Prostate gland (tissue), 2 donors: ENCODE measurements around the gene FARS2. TPM values are rescaled to one million over a fixed set of nuclear protein-coding genes. Genes with fewer than 3 reads are reported as not detected.

Source experiments
- DNase-seq: peaks from one replicate; pipeline ENCODE4 v3.0.0-alpha.2; 2019; ENCODE audit warnings: low spot score
- H3K27ac ChIP-seq, 2 donors: fragments of 200-600 bp; sonication (generic); 2 replicates each; pipeline ENCODE4 v1.5.1; 2017 to 2019
- H3K27me3 ChIP-seq: fragments of 200-600 bp; sonication (generic); replicated peaks from 2 replicates; pipeline ENCODE4 v1.5.1; 2019; ENCODE audit not compliant: insufficient read depth
- H3K36me3 ChIP-seq, 2 donors: fragments of 200-600 bp; sonication (generic); 1 replicate in 1 of 2; 2 replicates in 1 of 2; pipeline versions ENCODE4 v1.5.1 to v1.8.1; 2017 to 2019
- H3K4me1 ChIP-seq: fragments of 200-600 bp; sonication (generic); replicated peaks from 2 replicates; pipeline ENCODE4 v1.5.1; 2019
- H3K4me3 ChIP-seq, 2 donors: fragments of 200-600 bp; sonication (generic); 2 replicates each; pipeline ENCODE4 v1.5.1; 2017 to 2019
- H3K9me3 ChIP-seq: fragments of 200-600 bp; sonication (generic); 2 replicates; pipeline ENCODE4 v1.5.1; 2017
- POLR2A ChIP-seq: fragments of 450-650 bp; IDR thresholded peaks from one replicate; pipeline ENCODE4 v1.6.1; 2016; ENCODE audit warnings: antibody characterized with exemption, mild to moderate bottlenecking
- POLR2AphosphoS5 ChIP-seq: sonication (generic); formaldehyde crosslinking; IDR thresholded peaks from one replicate; pipeline ENCODE4 v1.6.1; 2017; ENCODE audit warnings: antibody characterized with exemption
- WGBS: methylation state at CpG from one replicate; pipeline ENCODE4 v1.1.5; 2018; 5-methylcytosine and 5-hydroxymethylcytosine counted together
- intact Hi-C: fragments of 100-400 bp; cut with DNase I; formaldehyde crosslinking; loops from one replicate; pipeline ENCODE4 v1.14.2; 2022
- total RNA-seq, 2 donors: library from RNA; depleted of rRNA; stranded (reverse); fragments of >200 nt; gene quantifications; one replicate each; pipeline ENCODE4 v1.1.0, GENCODE V29; 2016
- TF ChIP-seq, protein P1 (sequence below), 4 experiments: fragments of 200-600 bp in 2 of 4; fragments of 450-650 bp in 2 of 4; sonication (generic) in 2 of 4; IDR thresholded peaks; 1 replicate in 3 of 4; 2 replicates in 1 of 4; pipeline ENCODE4 v1.5.1; 2016 to 2019; ENCODE audit warnings: antibody characterized with exemption in 4 of 4, mild to moderate bottlenecking in 2 of 4, moderate library complexity in 2 of 4

FARS2 gene
- total RNA-seq, 2 donors from 2014 or later: 11.6 to 19.5 TPM

DNA sequence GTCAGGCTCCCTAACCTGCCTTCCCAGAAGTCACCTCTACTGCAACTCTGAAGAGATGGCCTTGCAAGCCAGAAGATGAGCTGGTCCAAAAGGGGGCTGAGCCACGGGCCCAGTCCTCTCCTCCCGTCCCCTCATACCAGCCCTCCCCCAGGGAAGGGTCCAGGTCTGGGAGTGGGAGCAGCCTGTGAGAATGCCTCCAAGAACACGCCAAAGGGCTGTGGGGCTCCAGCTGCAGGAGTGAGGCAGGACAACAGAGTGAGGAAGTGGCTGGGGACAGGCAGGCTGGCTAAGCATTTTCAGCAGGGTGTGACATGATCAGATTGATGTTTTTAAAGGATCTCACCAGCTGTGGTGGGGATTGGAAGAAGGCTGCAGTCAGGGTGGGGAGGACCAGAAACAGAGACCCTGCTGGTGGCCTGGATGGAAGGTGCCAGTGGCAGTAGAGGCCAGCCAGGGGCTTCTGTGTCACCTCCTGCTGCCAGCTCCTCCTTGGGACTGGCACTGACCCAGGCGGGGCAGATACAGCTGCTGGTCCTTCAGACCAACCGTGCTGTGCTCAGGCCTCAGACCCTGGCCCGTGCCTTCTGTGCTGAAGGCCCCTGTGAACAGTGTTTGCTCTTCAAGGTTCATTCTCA, 487.8 kb downstream of the FARS2 start:
- intact Hi-C loops: no loop called here
- DNase-seq: no peak
- H3K4me1 ChIP-seq: no peaks in the 10 kb centered on the region
- no peak for TF ChIP-seq POLR2AphosphoS5
- TF ChIP-seq, protein P1, sequence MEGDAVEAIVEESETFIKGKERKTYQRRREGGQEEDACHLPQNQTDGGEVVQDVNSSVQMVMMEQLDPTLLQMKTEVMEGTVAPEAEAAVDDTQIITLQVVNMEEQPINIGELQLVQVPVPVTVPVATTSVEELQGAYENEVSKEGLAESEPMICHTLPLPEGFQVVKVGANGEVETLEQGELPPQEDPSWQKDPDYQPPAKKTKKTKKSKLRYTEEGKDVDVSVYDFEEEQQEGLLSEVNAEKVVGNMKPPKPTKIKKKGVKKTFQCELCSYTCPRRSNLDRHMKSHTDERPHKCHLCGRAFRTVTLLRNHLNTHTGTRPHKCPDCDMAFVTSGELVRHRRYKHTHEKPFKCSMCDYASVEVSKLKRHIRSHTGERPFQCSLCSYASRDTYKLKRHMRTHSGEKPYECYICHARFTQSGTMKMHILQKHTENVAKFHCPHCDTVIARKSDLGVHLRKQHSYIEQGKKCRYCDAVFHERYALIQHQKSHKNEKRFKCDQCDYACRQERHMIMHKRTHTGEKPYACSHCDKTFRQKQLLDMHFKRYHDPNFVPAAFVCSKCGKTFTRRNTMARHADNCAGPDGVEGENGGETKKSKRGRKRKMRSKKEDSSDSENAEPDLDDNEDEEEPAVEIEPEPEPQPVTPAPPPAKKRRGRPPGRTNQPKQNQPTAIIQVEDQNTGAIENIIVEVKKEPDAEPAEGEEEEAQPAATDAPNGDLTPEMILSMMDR (IDR thresholded peaks at IDR 0.05): no peak
- TF ChIP-seq POLR2A: no peak
- 88% methylated on average over 5 of the region's 6 CpGs for WGBS
- H3K9me3 ChIP-seq: no peaks in the 10 kb centered on the region
- no peaks in the 10 kb centered on the region for H3K36me3 ChIP-seq
- H3K4me3 ChIP-seq: no peak overlapping the region
- no peak overlapping the region for H3K27ac ChIP-seq
- no peaks in the 10 kb centered on the region for H3K27me3 ChIP-seq

DNA sequence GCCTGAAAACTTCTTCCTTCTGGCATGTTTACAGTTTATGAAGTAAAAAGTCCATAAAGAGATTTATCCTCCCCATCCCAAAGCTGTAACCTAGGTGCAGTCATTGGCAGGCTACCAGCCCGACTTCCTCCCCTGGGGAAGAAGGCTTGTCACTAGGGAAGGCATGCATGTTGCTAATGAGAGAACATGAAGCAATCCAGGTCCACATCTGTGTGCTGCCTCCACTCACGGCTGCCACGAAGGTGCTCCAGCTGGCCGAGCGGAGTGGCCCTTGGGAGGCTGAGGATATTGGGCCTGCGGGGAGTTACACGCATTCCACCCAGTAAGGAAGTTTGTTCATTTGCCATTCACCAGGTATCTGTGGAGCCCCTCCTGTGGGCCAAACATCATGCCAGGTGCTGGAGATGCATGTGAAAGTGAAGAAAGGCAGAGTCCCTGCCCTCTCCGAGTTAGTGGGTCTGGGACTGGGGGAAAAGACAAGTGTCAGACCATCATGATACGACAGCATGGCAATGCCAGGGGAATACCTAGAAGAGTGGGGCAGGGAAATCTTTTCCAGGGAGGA, 488.4 kb downstream of the FARS2 start:
- DNase-seq: no peak
- TF ChIP-seq, protein P1 (IDR thresholded peaks at IDR 0.05): no peak
- no peak for TF ChIP-seq POLR2A
- TF ChIP-seq POLR2AphosphoS5: no peak
- no peaks in the 10 kb centered on the region for H3K27me3 ChIP-seq
- 92% methylated on average over 8 of the region's 9 CpGs for WGBS
- no peak overlapping the region for H3K27ac ChIP-seq
- H3K36me3 ChIP-seq: no peaks in the 10 kb centered on the region
- intact Hi-C loops: no loop called here
- H3K4me1 ChIP-seq: no peaks in the 10 kb centered on the region
- no peak overlapping the region for H3K4me3 ChIP-seq
- no peaks in the 10 kb centered on the region for H3K9me3 ChIP-seq

DNA sequence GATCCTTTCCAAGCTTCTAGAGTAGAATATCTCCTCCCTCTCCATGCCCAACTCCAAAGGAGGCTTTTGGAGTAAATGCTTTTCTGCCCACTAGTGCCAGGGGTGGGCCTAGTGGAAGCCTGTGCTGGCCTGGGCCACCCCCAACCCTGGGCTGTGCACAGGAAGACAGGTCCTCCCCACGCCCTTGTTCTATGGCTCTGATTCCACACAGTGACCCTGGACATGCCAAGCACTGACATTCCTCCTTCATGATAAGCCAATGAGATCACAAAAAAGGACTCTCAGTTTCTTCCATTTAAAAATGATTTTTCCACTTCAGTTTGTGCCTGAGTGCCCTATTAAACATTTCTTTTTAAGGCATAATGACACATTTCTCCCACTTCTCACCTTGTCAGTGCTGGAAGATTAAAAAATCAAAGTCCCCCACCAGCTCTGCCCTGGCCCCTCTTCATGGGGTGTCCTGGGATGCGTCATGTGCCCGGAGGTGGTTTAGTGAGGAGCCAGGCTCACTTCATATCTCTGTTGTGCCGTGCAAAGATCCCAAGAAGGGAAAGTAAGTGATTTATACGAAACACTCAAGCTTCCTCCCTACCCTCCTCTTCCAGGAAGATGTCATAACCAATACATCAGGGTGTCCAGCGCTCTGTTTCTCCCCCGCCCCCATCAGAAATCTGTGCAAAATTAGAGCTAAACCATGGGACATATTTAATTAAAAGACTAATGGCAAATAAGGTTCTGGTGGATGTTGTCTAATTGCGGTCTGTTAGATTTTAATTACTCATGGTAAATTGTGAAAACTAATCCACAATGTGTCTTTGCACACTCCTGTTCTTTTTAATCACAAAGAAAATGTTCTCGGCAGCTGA, 490.4 kb downstream of the FARS2 start:
- Histone ChIP-seq H3K27me3 (no peaks in the 10 kb centered on the region), H3K9me3 (no peaks in the 10 kb centered on the region), H3K4me3 (no peak overlapping the region), H3K27ac (no peak overlapping the region), H3K36me3 (no peaks in the 10 kb centered on the region), H3K4me1 (no peaks in the 10 kb centered on the region)
- TF ChIP-seq POLR2A (no peak), POLR2AphosphoS5 (no peak)
- TF ChIP-seq, protein P1 (IDR thresholded peaks at IDR 0.05): no peak
- 81% methylated on average over 9 of the region's 9 CpGs for WGBS
- intact Hi-C loops: no loop called here
- DNase-seq: no peak

DNA sequence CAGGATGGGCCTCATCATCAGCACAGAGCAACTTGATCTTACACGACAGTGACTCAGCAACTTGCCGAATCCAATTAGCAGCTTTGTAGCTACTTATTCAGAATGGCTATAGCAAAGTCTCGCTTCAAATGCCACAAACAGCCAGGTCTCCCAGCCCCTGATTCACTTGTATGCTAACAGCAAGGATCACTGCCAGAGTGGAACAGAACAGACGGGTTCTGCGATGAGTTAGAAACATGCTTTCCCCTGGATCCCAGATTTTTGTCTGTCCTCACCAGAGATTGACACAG, 491.0 kb downstream of the FARS2 start:
- Histone ChIP-seq H3K9me3 (no peaks in the 10 kb centered on the region), H3K36me3 (no peaks in the 10 kb centered on the region), H3K4me1 (no peaks in the 10 kb centered on the region), H3K4me3 (no peak overlapping the region), H3K27ac (no peak overlapping the region), H3K27me3 (no peaks in the 10 kb centered on the region)
- TF ChIP-seq POLR2AphosphoS5: no peak
- TF ChIP-seq POLR2A: no peak
- TF ChIP-seq, protein P1 (IDR thresholded peaks at IDR 0.05): no peak
- intact Hi-C loops: no loop called here
- no peak for DNase-seq
- 49% methylated on average over 5 of the region's 5 CpGs for WGBS
